ENCODE results near the gene CD2BP2.
A peak's percentile ranks its signal among the peaks of the same experiment; 100 is the strongest.
"Not testable (repeated sequence)": the region's sequence is repeated elsewhere in the genome, so short reads cannot be mapped to it uniquely, and the experiment has no call there.

CD2BP2 gene

GRCh38 chr16:30358990-30359870, 4.1 kb upstream of the CD2BP2 start:
- DNase-seq = no peak

GRCh38 chr16:30358577-30358936, 3.4 kb upstream of the CD2BP2 start:
- DNase-seq = no peak

GRCh38 chr16:30357715-30358576, 2.8 kb upstream of the CD2BP2 start:
- no peak for DNase-seq

DNA sequence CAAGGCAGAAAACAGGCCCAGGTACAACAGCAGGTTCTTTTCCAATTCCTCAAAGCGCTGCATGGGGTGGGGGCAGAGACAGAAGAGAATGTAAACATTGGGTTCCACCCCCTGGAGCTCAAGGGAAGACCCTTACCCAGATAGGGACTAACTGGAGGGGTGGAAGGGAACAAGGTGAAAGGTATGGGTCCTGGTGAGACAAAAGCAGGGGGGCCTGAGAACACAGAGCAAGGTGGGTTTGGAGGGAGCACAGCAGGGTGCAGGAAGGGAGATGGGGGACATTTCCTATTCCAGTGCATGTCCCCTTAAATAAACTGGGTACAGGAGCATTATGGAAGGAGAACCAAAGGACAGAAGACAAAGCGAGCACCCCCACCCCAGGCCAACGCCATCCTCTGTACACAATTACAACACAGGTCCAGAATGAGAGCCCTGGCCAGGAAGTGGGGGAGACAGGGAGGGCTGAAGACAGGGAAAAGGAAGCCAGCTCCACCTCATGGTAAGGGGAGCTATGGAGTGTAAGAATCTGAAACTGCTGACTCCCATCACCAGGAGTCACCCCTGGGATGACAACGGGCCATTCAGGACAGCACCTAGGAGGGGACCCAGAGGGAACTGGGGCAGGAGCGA, 2.1 kb upstream of the CD2BP2 start:
- DNase-seq = no peak

GRCh38 chr16:30356401-30357084, 1.4 kb upstream of the CD2BP2 start:
- peak; percentile 28 for DNase-seq

- DNase-seq = no peak
Observed at GRCh38 chr16:30355954-30356308, 823 bp upstream of the CD2BP2 start.

- DNase-seq = no peak
Observed at GRCh38 chr16:30354423-30355143, 525 bp downstream of the CD2BP2 start.

DNA sequence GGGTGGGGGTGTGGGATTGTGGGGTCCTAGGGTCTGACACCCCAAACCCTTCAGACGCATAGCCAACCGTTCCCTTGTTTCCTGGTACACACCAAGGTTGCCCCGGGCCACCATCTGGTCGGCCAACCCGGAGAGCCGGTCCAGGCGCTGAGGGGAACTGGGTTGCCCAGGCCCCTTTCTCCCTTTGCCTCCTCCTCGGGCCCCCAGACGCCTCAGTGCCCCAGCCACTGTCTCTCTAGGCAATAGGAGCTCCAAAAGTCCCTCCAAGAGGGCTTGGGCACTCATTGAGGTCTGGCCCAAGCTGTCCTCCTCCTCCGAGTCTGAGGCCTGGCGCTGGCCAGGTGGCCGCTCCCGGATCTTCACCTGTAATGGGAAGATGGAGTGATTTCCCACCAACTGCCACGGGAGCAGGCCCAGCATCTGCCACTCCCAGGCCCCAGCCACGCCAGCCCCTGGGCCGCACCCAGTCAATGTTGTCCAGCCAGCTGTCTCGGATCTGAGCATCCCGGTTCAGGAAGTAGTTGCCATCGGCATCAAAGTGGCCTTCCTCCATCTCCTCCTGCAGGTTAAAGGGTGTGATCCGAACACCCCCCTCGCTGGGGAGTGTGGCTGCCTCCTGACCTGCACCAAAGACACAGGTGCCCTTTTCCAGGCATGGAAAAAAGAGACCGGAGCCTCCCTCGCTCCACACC, 1.5 kb downstream of the CD2BP2 start:
- no peak for DNase-seq

DNA sequence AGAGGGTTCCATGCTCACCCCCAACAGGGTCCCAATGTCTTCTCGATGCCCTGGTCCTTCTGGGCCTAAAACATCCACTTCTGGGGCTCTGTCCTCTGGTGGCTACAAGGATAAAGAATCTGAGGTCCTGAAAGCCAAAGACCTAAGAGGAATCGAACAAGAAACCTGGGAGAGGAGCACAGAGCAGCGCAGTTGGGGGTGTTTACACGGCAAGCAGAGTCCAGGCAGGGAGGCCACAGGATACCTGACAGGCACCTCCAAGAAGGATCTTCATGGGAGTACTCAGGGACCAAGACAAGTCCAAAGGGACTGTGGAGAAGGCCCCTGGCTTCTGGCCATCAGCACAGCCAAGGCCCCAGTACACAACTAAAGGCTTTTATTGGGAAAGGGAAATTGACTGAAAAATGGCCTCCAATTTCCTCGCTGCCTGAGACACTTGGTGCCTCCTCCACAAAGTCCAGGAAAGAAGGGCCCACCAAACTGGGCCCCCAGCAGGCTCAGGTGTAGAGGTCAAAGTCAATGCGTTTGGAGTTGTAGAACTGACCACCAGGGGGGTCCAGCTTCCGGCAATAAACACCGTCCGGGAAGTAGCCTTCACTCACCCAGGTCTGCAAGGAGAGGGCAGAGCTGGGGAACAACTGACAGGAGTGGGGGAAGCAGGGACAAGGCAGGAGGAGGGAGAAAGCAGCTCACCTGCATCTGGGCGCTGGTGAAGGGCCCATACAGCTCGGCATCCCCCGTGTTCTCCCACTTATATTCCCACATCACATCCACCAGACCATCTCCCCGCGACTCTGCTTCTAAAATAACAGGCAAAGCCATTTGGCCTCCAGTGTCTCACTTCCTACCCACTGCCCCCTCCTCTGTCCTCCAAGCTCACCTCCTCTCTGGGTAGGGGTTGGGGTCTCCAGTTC, 2.4 kb downstream of the CD2BP2 start:
- no peak for DNase-seq

- DNase-seq = no peak
Observed at GRCh38 chr16:30351586-30352419, 3.3 kb downstream of the CD2BP2 start.

DNA sequence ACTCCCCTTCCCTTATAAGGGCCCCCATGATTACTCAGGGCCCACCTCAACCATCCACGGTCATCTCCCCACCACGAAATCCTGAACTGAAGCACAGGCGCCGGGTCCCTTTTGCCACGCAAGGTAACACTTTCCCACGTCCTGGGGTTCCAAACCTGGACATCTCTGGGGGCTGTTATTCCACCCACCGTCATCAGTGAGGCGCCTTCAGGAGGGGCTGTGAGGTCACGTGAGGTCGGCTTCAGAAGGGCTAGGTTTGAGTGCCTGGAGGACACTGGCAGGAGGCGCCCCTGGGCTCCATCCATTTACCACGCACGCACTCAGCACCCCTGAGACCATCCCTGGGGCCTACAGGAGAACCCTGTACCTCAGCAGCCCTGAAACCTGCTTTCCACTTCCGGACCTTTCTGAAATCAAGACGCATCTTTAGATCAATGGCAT, 4.1 kb downstream of the CD2BP2 start:
- DNase-seq = no peak

DNA sequence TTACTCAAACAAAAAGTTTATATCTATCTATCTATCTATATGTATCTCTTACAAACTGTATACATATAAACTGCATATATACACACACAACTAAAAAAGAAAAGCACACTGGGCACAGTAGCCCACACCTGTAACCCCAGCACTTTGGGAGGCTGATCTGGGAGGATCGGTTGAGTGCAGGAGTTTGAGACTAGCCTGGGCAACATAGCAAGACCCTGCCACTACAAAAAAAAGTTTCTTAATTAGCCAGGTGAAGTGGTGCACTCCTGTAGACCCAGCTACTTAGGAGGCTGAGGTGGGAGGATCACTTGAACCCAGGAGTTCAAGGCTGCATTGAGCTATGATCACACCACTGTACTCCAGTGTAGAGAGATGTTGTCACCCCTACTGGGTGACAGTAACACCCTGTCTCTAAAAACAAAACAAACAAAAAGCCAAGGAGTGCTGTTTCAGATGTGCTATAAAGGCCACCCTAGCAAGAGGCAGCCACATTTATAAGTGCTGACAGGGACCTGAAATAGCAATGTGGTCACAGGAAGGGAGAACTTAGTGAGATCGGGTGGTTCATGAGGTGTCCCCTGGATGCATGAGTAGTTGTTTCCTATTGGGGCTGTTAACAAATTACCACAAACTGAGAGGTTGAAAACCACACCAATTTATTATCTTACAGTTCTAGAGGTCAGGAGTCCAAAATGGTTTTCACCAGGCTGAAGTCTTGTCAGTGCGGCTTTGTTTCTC, 4.8 kb downstream of the CD2BP2 start:
- no peak for DNase-seq

DNA sequence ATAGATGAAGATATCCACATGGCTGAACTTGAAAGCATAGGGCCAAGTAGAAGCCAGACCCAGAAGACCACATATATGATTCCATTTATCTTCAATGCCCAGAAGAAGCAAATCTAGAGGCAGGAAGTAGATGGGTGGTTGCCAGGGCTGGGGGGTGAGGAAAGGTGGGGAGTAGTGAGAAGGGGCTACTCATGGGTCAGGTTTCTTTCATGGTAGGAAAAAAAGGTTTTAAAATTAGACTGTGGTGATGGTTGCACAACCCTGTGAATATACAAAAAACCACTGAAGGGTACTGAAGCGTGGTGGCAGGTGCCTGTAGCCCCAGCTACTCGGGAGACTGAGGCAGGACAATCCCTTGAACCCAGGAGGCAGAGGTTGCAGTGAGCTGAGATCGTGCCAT, 5.4 kb downstream of the CD2BP2 start:
- DNase-seq = no peak

- DNase-seq = no peak
Observed at GRCh38 chr16:30348929-30349328, 6.2 kb downstream of the CD2BP2 start.

DNA sequence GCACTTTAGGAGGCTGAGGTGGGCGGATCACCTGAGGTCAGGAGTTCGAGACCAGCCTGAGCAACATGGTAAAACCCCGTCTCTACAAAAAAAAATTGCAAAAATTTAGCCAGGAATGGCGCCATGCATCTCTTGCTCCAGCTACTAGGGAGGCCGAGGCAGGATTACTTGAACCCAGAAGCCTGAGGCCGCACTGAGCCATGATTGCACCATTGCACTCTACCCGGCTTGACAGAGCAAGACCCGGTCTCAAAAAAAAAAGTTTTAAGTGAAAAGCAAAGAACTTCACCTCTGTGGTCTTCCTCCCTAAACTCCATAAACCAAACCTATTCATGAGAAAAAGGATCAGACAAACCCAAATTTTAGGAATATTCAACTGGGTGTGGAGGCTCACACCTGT, 7.0 kb downstream of the CD2BP2 start:
- no peak for DNase-seq

GRCh38 chr16:30346286-30346685, 8.8 kb downstream of the CD2BP2 start:
- no peak for DNase-seq

DNA sequence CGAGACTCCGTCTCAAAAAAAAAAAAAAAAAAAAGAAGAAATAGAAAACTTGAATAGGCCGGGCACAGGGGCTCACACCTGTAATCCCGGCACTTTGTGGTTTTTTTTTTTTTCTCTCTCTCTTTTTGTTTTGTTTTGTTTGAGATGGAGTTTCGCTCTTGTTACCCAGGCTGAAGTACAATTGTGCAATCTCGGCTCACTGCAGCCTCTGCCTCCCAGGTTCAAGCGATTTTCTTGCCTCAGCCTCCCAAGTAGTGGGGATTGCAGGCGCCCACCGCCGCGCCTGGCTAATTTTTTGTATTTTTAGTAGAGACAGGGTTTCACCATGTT, 11.7 kb downstream of the CD2BP2 start:
- not testable (repeated sequence) for DNase-seq

DNA sequence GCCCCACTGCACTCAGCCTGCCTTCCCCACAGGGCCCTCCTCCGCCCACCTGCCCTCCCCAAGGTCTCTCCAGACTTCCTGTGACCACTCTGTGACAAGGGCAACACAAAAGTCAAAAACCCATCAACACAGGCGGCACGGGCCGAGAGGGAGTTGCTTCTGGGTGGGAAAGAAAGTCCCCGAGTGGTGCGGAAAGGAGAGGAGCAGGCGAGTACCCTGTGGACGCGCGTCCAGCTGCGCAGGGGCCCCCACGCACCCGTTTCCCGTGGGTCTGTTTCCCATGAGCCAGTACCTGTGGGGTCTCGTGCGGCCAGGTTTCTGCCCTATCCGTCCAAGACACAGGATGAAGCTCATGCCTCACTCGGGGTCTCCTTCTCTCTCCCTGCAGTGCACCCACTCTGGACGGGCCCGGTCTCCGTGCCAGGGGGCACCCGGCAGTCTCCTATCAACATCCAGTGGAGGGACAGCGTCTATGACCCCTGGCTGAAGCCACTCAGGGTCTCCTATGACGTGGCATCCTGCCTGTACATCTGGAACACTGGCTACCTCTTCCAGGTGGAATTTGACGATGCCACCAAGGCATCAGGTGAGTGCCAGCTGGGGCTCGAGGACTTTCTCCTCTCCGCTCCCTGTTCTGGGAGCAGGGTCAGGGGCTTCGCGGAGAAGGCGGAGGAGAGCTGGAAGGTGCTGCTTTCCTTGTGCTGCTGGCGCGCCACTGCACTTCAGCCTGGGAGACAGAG, 12.2 kb downstream of the CD2BP2 start:
- no peak for DNase-seq

All from NCI-H345 (cell line).